ENCODE data around the gene ESPN.

DNA sequence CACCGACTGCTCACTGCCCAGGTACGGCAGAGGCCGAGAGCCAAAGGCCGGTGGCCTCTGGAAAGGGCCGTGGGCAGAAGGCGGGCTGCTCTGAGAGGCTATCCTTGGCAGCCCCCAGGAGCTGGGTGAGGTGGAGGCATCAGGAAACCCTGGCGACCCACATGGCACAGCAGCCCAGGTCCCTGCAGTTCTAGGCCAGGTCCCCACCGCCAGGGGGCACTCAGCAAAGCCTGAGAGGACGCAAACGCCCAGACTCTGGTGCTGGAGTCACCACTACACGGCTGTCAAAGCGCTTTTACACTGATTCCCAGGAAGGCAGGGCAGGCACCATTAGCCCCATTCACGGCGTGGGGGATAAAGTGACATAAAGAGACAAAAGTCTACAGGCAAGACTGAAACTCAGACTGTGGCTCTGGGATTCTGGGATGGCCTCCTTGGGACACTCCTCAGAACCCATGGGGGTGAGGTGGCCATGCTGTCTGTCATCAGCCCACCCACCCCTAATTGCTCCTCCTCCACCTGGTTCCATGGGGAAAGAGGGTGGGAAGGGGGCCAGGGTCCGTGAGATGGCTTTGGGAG is 61.9 kb downstream of the ESPN start:
- TF ChIP-seq EP300 (IDR thresholded peaks at IDR 0.05) (no peak), CTCF (IDR thresholded peaks at IDR 0.05) (peak in 3 of 4 experiments; percentile 71 to 86 (median 83)), POLR2A (IDR thresholded peaks at IDR 0.05) (no peak)

All from gastroesophageal sphincter (tissue), 3 donors.